Endodermal cell (in vitro differentiated cells): ENCODE measurements around the gene RNF144A. TPM values are rescaled to one million over a fixed set of nuclear protein-coding genes. Genes with fewer than 3 reads are reported as not detected.

Source experiments
- DNase-seq: peaks from one replicate; pipeline ENCODE4 v3.0.0-alpha.2; 2017
- H3K27ac ChIP-seq: 2 replicates; pipeline ENCODE4 v1.5.1; 2013; ENCODE audit warnings: mild to moderate bottlenecking, low read depth, low read length, moderate library complexity
- H3K27me3 ChIP-seq: 2 replicates; pipeline ENCODE4 v1.6.1; 2013; ENCODE audit warnings: mild to moderate bottlenecking, low read length, moderate library complexity; ENCODE audit not compliant: insufficient read depth, control insufficient read depth, poor library complexity, severe bottlenecking
- H3K36me3 ChIP-seq: 2 replicates; pipeline ENCODE4 v1.7.0; 2013; ENCODE audit warnings: mild to moderate bottlenecking, low read length, moderate library complexity; ENCODE audit not compliant: control insufficient read depth, insufficient read depth
- H3K4me1 ChIP-seq: one replicate; pipeline ENCODE4 v1.7.0; 2013; ENCODE audit warnings: low read length; ENCODE audit not compliant: control insufficient read depth, insufficient read depth
- H3K4me3 ChIP-seq: 2 replicates; pipeline ENCODE4 v1.5.1; 2013; ENCODE audit warnings: mild to moderate bottlenecking, low read length, moderate library complexity
- H3K9ac ChIP-seq: 2 replicates; pipeline ENCODE4 v1.6.1; 2013; ENCODE audit warnings: mild to moderate bottlenecking, low read length, moderate library complexity; ENCODE audit not compliant: poor library complexity, severe bottlenecking; ENCODE audit errors: extremely low read depth
- H3K9me3 ChIP-seq: 2 replicates; pipeline ENCODE4 v1.6.1; 2013; ENCODE audit warnings: mild to moderate bottlenecking, low read length, moderate library complexity; ENCODE audit not compliant: control insufficient read depth
- H3K27ac Mint-ChIP-seq: 2 replicates; pipeline ENCODE4 v1.8.0; 2020; ENCODE audit warnings: mixed read lengths
- H3K27me3 Mint-ChIP-seq: 2 replicates; pipeline ENCODE4 v1.8.0; 2021; ENCODE audit warnings: mild to moderate bottlenecking, mixed read lengths; ENCODE audit not compliant: insufficient read depth
- H3K36me3 Mint-ChIP-seq: 2 replicates; pipeline ENCODE4 v1.8.0; 2020; ENCODE audit warnings: low read depth, mixed read lengths
- H3K4me1 Mint-ChIP-seq: 2 replicates; pipeline ENCODE4 v1.8.0; 2020; ENCODE audit warnings: mixed read lengths
- H3K4me3 Mint-ChIP-seq: 2 replicates; pipeline ENCODE4 v1.8.0; 2020; ENCODE audit warnings: mild to moderate bottlenecking, moderate library complexity, mixed read lengths
- H3K9me3 Mint-ChIP-seq: 2 replicates; pipeline ENCODE4 v1.8.0; 2020; ENCODE audit warnings: mild to moderate bottlenecking, mixed read lengths
- WGBS, 2 experiments: methylation state at CpG; one replicate each; pipeline versions ENCODE4 v1.1.5 to v1.1.7; 2013; ENCODE audit warnings: missing lambda C conversion rate in 2 of 2, mixed read lengths in 1 of 2; ENCODE audit not compliant: insufficient coverage in 1 of 2, insufficient read length in 1 of 2; 5-methylcytosine and 5-hydroxymethylcytosine counted together
- total RNA-seq, 2 donors: library from RNA; stranded (reverse); fragmentation: NEBNext Ultra II Directional in 1 of 2; extraction: Animal tissue kit (Norgen Biotek cat#: 25700) in 1 of 2; gene quantifications; 2 replicates in 1 of 2; 3 replicates in 1 of 2; pipeline ENCODE4 v1.2.1, GENCODE V29; 2021
- TF ChIP-seq, protein P1 (sequence below): fragments of 200-600 bp; sonication (generic); conservative IDR thresholded peaks from 2 replicates; pipeline ENCODE4 v1.5.0; 2021; ENCODE audit warnings: antibody characterized with exemption, mild to moderate bottlenecking

Gene RNF144A
- total RNA-seq, 2 donors from 2014 or later: 12.4 to 26.0 TPM

DNA sequence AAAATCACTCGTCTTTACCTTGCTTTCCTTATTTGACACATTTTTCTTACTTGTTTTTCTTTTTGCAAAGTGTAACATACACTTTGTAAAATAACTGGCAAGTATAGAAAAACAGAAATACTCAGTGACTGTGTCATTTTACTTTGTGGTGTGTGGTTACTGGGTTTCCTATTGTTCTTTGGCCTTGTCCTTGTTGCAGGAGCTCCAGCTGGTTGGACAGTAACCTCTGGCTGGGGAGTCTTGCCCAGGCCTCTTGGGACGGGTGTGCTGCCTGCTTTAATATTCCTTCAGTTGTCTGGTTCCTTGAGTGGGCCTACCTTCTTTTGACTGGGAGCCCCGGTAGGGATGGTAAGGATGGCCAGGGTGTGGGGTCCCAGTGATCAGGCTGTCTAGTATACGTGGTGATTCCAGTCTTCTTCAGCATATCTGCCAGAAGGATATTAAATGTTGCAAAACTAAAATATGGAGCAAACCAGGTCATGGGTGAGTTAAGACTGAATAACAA, 53.8 kb downstream of the RNF144A start:
- 88 to 92% methylated on average over 3 to 4 of the region's 4 CpGs for WGBS, 2 experiments
- H3K27me3 Mint-ChIP-seq: no peaks in the 10 kb centered on the region
- H3K4me3 ChIP-seq: no peak overlapping the region
- no peaks in the 10 kb centered on the region for H3K9me3 ChIP-seq
- H3K4me1 ChIP-seq: no peaks in the 10 kb centered on the region
- peak; percentile 18 for DNase-seq
- TF ChIP-seq, protein P1, sequence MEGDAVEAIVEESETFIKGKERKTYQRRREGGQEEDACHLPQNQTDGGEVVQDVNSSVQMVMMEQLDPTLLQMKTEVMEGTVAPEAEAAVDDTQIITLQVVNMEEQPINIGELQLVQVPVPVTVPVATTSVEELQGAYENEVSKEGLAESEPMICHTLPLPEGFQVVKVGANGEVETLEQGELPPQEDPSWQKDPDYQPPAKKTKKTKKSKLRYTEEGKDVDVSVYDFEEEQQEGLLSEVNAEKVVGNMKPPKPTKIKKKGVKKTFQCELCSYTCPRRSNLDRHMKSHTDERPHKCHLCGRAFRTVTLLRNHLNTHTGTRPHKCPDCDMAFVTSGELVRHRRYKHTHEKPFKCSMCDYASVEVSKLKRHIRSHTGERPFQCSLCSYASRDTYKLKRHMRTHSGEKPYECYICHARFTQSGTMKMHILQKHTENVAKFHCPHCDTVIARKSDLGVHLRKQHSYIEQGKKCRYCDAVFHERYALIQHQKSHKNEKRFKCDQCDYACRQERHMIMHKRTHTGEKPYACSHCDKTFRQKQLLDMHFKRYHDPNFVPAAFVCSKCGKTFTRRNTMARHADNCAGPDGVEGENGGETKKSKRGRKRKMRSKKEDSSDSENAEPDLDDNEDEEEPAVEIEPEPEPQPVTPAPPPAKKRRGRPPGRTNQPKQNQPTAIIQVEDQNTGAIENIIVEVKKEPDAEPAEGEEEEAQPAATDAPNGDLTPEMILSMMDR: no peak
- H3K9me3 Mint-ChIP-seq: no peaks in the 10 kb centered on the region
- no peak overlapping the region for H3K27ac ChIP-seq
- peaks cover 8% of the 10 kb centered on the region for H3K36me3 Mint-ChIP-seq
- no peaks in the 10 kb centered on the region for H3K4me1 Mint-ChIP-seq
- H3K9ac ChIP-seq: no peak overlapping the region
- H3K27ac Mint-ChIP-seq: peak overlapping the region; percentile 39
- no peaks in the 10 kb centered on the region for H3K27me3 ChIP-seq
- no peak overlapping the region for H3K4me3 Mint-ChIP-seq
- no peaks in the 10 kb centered on the region for H3K36me3 ChIP-seq

DNA sequence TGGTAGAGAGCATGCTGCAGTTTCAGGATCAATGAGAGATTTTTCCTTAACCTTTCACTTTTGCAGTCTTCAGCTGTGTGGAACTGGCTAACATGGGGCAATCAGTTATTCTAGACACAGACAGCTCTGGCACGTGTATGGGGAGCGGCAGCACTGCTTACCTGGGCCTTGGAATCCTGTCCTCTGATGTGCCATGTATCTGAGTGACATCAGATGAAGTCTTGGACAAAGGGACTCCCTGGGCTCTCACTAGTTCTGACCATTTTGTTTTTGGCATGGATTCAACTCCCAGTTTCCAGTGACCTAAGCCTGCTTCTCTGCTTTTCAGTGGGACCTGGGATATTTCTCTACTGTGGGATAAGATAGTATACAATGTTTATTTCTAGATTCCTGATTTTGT, 54.3 kb downstream of the RNF144A start:
- 83 to 94% methylated on average over 2 of the region's 2 CpGs for WGBS, 2 experiments
- H3K27ac ChIP-seq: no peak overlapping the region

GRCh38 chr2:6972067-6972710, 55.0 kb downstream of the RNF144A start:
- H3K27me3 Mint-ChIP-seq: no peaks in the 10 kb centered on the region
- DNase-seq: peak; percentile 7
- Histone ChIP-seq H3K27me3 (no peaks in the 10 kb centered on the region), H3K9ac (no peak overlapping the region), H3K4me3 (no peak overlapping the region), H3K27ac (no peak overlapping the region), H3K36me3 (no peaks in the 10 kb centered on the region), H3K9me3 (no peaks in the 10 kb centered on the region), H3K4me1 (no peaks in the 10 kb centered on the region)
- 95 to 100% methylated on average over 1 to 5 of the region's 5 CpGs for WGBS, 2 experiments
- H3K4me1 Mint-ChIP-seq: no peaks in the 10 kb centered on the region
- TF ChIP-seq, protein P1: no peak
- H3K9me3 Mint-ChIP-seq: no peaks in the 10 kb centered on the region
- H3K4me3 Mint-ChIP-seq: no peak overlapping the region
- H3K36me3 Mint-ChIP-seq: peaks cover 8% of the 10 kb centered on the region
- H3K27ac Mint-ChIP-seq: no peak overlapping the region

More for the DNA sequence above, 54.3 kb downstream of the RNF144A start:
- no peaks in the 10 kb centered on the region for H3K27me3 ChIP-seq
- TF ChIP-seq, protein P1: no peak
- H3K27me3 Mint-ChIP-seq: no peaks in the 10 kb centered on the region
- H3K4me3 Mint-ChIP-seq: no peak overlapping the region
- peak overlapping the region; percentile 39 for H3K27ac Mint-ChIP-seq
- no peak overlapping the region for H3K4me3 ChIP-seq
- H3K9ac ChIP-seq: no peak overlapping the region
- H3K9me3 Mint-ChIP-seq: no peaks in the 10 kb centered on the region
- no peaks in the 10 kb centered on the region for H3K4me1 Mint-ChIP-seq
- no peaks in the 10 kb centered on the region for H3K36me3 ChIP-seq
- H3K36me3 Mint-ChIP-seq: peaks cover 8% of the 10 kb centered on the region
- no peaks in the 10 kb centered on the region for H3K9me3 ChIP-seq
- no peaks in the 10 kb centered on the region for H3K4me1 ChIP-seq
- DNase-seq: peak; percentile 21
